Retinal pigment epithelial cell (primary cell): ENCODE measurements around the gene ADD1.

Experiments used
- DNase-seq: peaks from one replicate; pipeline ENCODE4 v3.0.0-alpha.2; 2010; ENCODE audit warnings: low read depth
- H3K4me3 ChIP-seq: 2 replicates; pipeline ENCODE4 v1.5.1; 2011; ENCODE audit warnings: mild to moderate bottlenecking, low read length, control low read depth, moderate library complexity
- TF ChIP-seq, protein P1 (sequence below): conservative IDR thresholded peaks from 2 replicates; pipeline ENCODE4 v1.5.1; 2011; ENCODE audit warnings: low read depth, low read length, control low read depth, inconsistent platforms

Gene ADD1

DNA sequence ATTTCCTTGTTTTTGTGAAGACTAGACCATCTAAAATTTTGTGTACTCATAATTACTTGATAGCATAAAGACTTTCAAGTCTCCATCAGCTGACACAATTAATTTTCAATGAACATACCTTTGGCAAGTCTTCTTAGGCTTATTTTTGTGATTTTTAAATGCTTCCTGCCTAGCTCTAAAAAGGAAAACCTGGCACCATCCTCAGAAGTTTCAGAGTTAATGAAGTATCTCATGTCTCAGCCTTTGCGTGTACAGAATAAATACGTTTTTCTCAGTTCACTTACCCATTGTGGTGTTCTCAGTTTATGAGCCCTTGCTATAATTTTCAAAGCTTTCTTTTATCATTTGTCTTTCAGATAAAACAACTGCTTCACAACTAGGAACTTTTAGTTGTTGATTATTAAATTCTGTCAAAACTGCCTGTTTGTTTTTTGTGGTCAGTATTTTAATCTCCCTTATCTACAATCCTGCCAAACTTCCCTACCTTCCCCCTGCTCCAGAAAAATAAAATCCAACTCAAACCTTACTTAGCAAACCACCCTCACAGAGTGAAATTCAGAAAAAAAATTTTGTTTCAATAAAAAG is 21.6 kb downstream of the ADD1 start:
- no peak for DNase-seq
- TF ChIP-seq, protein P1, sequence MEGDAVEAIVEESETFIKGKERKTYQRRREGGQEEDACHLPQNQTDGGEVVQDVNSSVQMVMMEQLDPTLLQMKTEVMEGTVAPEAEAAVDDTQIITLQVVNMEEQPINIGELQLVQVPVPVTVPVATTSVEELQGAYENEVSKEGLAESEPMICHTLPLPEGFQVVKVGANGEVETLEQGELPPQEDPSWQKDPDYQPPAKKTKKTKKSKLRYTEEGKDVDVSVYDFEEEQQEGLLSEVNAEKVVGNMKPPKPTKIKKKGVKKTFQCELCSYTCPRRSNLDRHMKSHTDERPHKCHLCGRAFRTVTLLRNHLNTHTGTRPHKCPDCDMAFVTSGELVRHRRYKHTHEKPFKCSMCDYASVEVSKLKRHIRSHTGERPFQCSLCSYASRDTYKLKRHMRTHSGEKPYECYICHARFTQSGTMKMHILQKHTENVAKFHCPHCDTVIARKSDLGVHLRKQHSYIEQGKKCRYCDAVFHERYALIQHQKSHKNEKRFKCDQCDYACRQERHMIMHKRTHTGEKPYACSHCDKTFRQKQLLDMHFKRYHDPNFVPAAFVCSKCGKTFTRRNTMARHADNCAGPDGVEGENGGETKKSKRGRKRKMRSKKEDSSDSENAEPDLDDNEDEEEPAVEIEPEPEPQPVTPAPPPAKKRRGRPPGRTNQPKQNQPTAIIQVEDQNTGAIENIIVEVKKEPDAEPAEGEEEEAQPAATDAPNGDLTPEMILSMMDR: no peak
- H3K4me3 ChIP-seq: no peak overlapping the region

DNA sequence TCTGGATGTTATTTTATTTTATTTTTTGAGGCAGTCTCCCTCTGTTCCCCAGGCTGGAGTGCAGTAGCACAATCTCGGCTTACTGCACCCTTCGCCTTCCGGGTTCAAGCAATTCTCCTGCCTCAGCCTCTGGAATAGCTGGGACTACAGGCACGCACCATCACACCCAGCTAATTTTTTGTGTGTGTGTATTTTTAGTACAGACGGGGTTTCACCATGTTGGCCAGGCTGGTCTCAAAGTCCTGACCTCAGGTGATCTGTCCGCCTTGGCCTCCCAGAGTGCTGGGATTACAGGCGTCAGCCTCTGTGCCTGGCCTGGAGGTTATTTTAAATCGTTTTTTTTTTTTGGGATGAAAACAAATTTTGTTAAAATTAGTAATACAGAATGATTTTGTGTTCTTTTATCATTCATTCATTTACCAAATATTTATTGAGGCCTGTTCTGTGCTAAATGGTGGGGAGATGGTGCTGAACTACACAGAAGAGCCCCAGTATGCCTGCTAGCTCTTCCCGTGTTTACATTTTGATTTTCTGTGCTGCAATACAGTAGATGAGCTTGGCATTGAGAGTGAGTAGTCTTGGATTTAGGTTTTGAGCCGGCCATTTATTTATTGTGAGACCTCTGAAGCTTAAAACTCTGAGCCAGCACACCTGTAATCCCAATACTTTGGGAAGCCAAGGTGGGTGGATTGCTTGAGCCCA is 22.7 kb downstream of the ADD1 start:
- TF ChIP-seq, protein P1: no peak
- DNase-seq: no peak
- H3K4me3 ChIP-seq: no peak overlapping the region

DNA sequence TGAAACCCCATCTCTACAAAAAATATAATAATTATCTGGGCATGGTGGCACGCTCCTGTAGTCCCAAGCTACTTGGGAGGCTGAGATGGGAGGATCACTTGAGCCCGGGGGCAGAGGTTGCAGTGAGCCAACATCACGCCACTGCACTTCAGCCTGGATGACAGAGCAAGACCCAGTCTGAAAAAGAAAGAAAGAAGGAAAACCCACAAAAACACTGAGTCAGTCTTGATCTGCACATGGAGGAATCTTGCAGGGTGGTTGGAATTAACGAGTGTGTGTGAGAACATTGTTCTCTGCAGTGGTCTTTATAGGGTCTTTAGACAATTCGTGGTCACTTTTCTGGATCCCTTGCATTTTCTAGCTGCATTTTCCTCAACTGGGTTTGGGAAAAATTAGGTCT is 23.2 kb downstream of the ADD1 start:
- TF ChIP-seq, protein P1: no peak
- no peak for DNase-seq

DNA sequence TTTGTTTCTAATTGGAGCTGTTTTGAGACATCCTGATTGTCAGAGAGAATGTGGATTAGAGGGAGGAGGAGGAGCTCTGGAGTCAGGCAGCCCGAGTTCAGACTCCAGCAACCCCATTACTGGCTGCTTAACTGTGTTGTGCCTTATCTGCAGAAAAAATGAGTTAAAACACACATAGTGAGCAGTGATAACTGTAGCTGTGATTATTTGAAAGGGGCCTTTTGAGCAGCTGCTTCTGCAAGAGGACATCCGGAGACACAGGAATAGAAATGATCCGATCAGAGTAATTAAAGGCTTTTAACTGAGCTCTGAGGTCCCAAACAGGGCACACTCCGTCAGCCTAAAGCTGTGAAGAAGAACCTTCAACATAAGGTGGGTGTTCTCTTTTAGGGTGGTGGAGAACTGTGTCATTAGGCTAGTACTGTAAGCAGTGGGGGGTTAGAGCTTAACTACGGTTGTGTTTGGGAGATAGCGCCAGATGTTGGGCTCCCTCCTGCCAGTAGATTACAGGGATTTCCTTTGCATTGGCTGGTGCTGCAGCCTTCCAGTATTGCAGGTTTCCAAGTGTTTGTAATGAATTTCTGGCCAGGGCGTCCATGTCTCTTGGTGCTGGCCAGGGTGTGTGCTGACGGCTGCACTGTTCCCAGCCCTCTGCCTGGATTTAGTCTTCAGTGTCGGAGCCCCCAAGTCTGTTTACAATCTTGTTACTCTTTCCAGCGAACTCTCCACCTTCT is 24.3 kb downstream of the ADD1 start:
- no peak overlapping the region for H3K4me3 ChIP-seq
- TF ChIP-seq, protein P1: no peak
- peak; percentile 21 for DNase-seq

More for the DNA sequence above, 23.2 kb downstream of the ADD1 start:
- no peak overlapping the region for H3K4me3 ChIP-seq

DNA sequence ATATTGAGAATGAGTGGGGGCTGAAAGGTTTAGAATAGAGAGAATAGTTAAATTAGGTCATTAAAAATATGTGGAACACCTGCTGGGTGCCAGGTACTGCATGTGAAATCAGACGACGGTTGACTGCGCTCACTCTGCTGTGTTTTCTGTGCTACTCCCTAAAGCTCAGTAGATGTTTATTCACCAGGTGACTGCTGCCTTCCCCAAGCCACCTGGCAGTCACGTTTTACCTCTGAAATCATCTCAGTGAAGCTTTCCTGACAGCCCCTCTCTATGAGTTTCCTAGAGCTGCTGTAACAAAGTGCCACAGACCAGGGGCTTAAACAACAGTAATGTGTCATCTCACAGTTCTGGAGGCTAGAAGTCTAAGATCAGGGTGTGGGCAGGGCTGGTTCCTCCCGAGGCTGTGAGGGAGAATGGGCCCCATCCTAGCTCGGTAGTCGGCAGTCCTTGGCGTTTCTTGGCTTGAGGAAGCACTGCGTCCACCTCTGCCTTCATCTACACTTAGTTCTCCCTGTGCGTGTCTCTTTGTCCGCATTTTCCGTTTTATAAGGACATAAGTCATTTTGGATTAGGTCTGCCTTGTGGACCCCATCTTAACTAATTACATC is 25.3 kb downstream of the ADD1 start:
- DNase-seq: no peak
- no peak overlapping the region for H3K4me3 ChIP-seq
- TF ChIP-seq, protein P1: no peak

DNA sequence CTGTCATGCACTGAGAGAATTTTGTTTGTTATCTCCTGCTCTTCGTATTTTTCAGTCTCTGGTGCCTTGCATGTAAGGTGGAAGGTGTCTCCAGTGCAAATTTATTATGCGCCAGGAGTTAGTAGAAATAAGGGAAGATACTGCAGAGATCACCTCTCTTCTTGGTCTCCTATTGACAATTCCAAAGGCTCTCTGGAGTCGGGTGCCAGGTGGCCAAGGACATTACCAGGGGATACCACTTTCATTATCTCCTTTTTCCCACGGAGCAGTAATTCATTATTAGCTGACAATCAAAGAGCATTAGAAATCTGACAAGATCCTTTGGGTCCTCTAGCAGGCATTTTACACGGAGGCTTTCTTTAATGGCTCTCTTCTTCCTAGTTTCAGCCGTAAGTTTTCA is 26.0 kb downstream of the ADD1 start:
- DNase-seq: no peak
- TF ChIP-seq, protein P1: no peak
- H3K4me3 ChIP-seq: no peak overlapping the region
